IMR-90 (cell line): Measurements from ENCODE around the gene GPX1. TPM values are rescaled to one million over a fixed set of nuclear protein-coding genes. Genes with fewer than 3 reads are reported as not detected.
A peak's percentile ranks its signal among the peaks of the same experiment; 100 is the strongest.

Experiments used
- ATAC-seq: fragments of 200-7000 bp; cut with Tn5 transposase; 2 replicates; pipeline ENCODE4 v1.9.1; 2020; ENCODE audit warnings: low read depth, mild to moderate bottlenecking, moderate library complexity
- BruUV-seq: library from RNA; stranded (reverse); fragments of 400-500 nt; replicated peaks from 2 replicates; lab custom pipeline; 2021; lab: Mats Ljungman, UMichigan
- CTCF ChIA-PET: fragments of 300-600 bp; formaldehyde crosslinking; extraction: SDS; loops from one replicate; lab custom pipeline; 2021; ENCODE audit warnings: antibody characterized with exemption; lab: Yijun Ruan, JAX
- POLR2A ChIA-PET: fragments of 300-600 bp; sonication (Branson Sonifier 250); formaldehyde crosslinking; loops from one replicate; lab custom pipeline; 2022; ENCODE audit warnings: antibody characterized with exemption; ENCODE audit not compliant: unreplicated experiment; lab: Charles Lee
- DNase-seq: peaks from one replicate; pipeline ENCODE4 v3.0.0; 2013
- H2AFZ ChIP-seq: replicated peaks from 2 replicates; pipeline ENCODE3; 2013; ENCODE audit warnings: low read length, mild to moderate bottlenecking; ENCODE audit not compliant: poor library complexity
- H2AK5ac ChIP-seq: 2 replicates; pipeline ENCODE4 v1.6.1; 2013; ENCODE audit warnings: low read depth, low read length, inconsistent platforms
- H2AK9ac ChIP-seq: replicated peaks from 2 replicates; pipeline ENCODE3; 2013; ENCODE audit warnings: mild to moderate bottlenecking, low read depth, low read length, moderate library complexity; ENCODE audit not compliant: poor library complexity
- H2BK120ac ChIP-seq: 2 replicates; pipeline ENCODE4 v1.6.1; 2013; ENCODE audit warnings: low read depth, low read length, inconsistent platforms
- H2BK15ac ChIP-seq: 3 replicates; pipeline ENCODE4 v1.6.1; 2013; ENCODE audit warnings: low read depth, low read length, inconsistent platforms
- H2BK20ac ChIP-seq: 2 replicates; pipeline ENCODE4 v1.6.1; 2013; ENCODE audit warnings: low read depth, mild to moderate bottlenecking, inconsistent platforms, low read length, moderate library complexity
- H2BK5ac ChIP-seq: 2 replicates; pipeline ENCODE4 v1.6.1; 2013; ENCODE audit warnings: mild to moderate bottlenecking, low read depth, low read length, inconsistent platforms; ENCODE audit not compliant: poor library complexity, severe bottlenecking
- H3K14ac ChIP-seq: replicated peaks from 2 replicates; pipeline ENCODE4 v1.6.1; 2013; ENCODE audit warnings: low read depth, low read length, inconsistent platforms
- H3K18ac ChIP-seq: 2 replicates; pipeline ENCODE4 v1.6.1; 2013; ENCODE audit warnings: low read depth, low read length, control low read depth
- H3K23ac ChIP-seq: 2 replicates; pipeline ENCODE4 v1.6.1; 2013; ENCODE audit warnings: low read depth, low read length, inconsistent platforms
- H3K27ac ChIP-seq: 2 replicates; pipeline ENCODE4 v1.5.1; 2013; ENCODE audit warnings: mild to moderate bottlenecking, control low read depth, low read length; ENCODE audit not compliant: insufficient read depth
- H3K27me3 ChIP-seq: 2 replicates; pipeline ENCODE4 v1.6.1; 2013; ENCODE audit warnings: low read length; ENCODE audit not compliant: control insufficient read depth, insufficient read depth
- H3K36me3 ChIP-seq: 2 replicates; pipeline ENCODE4 v1.6.1; 2013; ENCODE audit warnings: low read length, mixed read lengths; ENCODE audit not compliant: control insufficient read depth, insufficient read depth
- H3K4ac ChIP-seq: 2 replicates; pipeline ENCODE4 v1.6.1; 2013; ENCODE audit warnings: low read depth, low read length, inconsistent platforms
- H3K4me1 ChIP-seq: 2 replicates; pipeline ENCODE4 v1.6.1; 2013; ENCODE audit warnings: low read length, mixed read lengths; ENCODE audit not compliant: control insufficient read depth, insufficient read depth
- H3K4me2 ChIP-seq: 2 replicates; pipeline ENCODE4 v1.6.1; 2013; ENCODE audit warnings: low read depth, mild to moderate bottlenecking, control low read depth, low read length, moderate library complexity
- H3K4me3 ChIP-seq: 2 replicates; pipeline ENCODE4 v1.5.1; 2013; ENCODE audit warnings: low read depth, mild to moderate bottlenecking, control low read depth, low read length, moderate library complexity; ENCODE audit not compliant: insufficient read depth
- H3K56ac ChIP-seq: 2 replicates; pipeline ENCODE4 v1.6.1; 2013; ENCODE audit warnings: low read length, inconsistent platforms; ENCODE audit not compliant: insufficient read depth; ENCODE audit errors: extremely low read depth
- H3K79me1 ChIP-seq, 2 experiments: 2 replicates each; pipeline ENCODE4 v1.6.1; 2013; ENCODE audit warnings: low read length in 2 of 2, inconsistent platforms in 1 of 2, low read depth in 1 of 2
- H3K9ac ChIP-seq: 2 replicates; pipeline ENCODE4 v1.6.1; 2013; ENCODE audit warnings: low read depth, low read length, control low read depth
- H3K9me1 ChIP-seq: 2 replicates; pipeline ENCODE4 v1.6.1; 2013; ENCODE audit warnings: low read length, inconsistent platforms; ENCODE audit not compliant: insufficient read depth
- H3K9me3 ChIP-seq: 2 replicates; pipeline ENCODE4 v1.6.1; 2013; ENCODE audit warnings: low read length; ENCODE audit not compliant: control insufficient read depth, insufficient read depth
- H4K20me1 ChIP-seq: 2 replicates; pipeline ENCODE4 v1.6.1; 2013; ENCODE audit warnings: low read length, inconsistent platforms; ENCODE audit not compliant: insufficient read depth
- H4K5ac ChIP-seq: 2 replicates; pipeline ENCODE4 v1.6.1; 2013; ENCODE audit warnings: mild to moderate bottlenecking, low read depth, low read length, control low read depth
- H4K8ac ChIP-seq, 2 experiments: 2 replicates each; pipeline ENCODE4 v1.6.1; 2013; ENCODE audit warnings: low read depth in 2 of 2, low read length in 2 of 2, control low read depth in 1 of 2, inconsistent platforms in 1 of 2
- H4K91ac ChIP-seq: 2 replicates; pipeline ENCODE4 v1.6.1; 2013; ENCODE audit warnings: low read depth, low read length, inconsistent platforms; ENCODE audit not compliant: insufficient read depth
- BHLHE40 ChIP-seq: fragments of 150-350 bp; IDR thresholded peaks from 2 replicates; pipeline ENCODE4 v1.6.1; 2016; ENCODE audit warnings: mild to moderate bottlenecking, low read depth, low read length
- CTCF ChIP-seq: conservative IDR thresholded peaks from 2 replicates; pipeline ENCODE4 v1.5.1; 2012; ENCODE audit warnings: mild to moderate bottlenecking, low read depth, low read length, improper control_type of control experiment
- MAZ ChIP-seq: IDR thresholded peaks from 2 replicates; pipeline ENCODE4 v1.6.1; 2012; ENCODE audit warnings: low read depth, mild to moderate bottlenecking, low read length, improper control_type of control experiment, moderate library complexity, borderline replicate concordance
- MXI1 ChIP-seq: IDR thresholded peaks from 2 replicates; pipeline ENCODE4 v1.6.1; 2012; ENCODE audit warnings: low read depth, mild to moderate bottlenecking, low read length, moderate library complexity, borderline replicate concordance
- NFE2L2 ChIP-seq: fragments of 150-350 bp; IDR thresholded peaks from 2 replicates; pipeline ENCODE4 v1.6.1; 2016; ENCODE audit warnings: low read depth, mild to moderate bottlenecking, low read length
- POLR2A ChIP-seq: IDR thresholded peaks from 2 replicates; pipeline ENCODE4 v1.6.1; 2012; ENCODE audit warnings: mild to moderate bottlenecking, low read depth, low read length
- RAD21 ChIP-seq: IDR thresholded peaks from 2 replicates; pipeline ENCODE4 v1.6.1; 2012; ENCODE audit warnings: low read length, improper control_type of control experiment
- RCOR1 ChIP-seq: IDR thresholded peaks from 2 replicates; pipeline ENCODE4 v1.6.1; 2012; ENCODE audit warnings: mild to moderate bottlenecking, low read length, improper control_type of control experiment; ENCODE audit not compliant: insufficient replicate concordance
- SMC3 ChIP-seq: fragments of 150-350 bp; IDR thresholded peaks from 2 replicates; pipeline ENCODE4 v1.6.1; 2016; ENCODE audit warnings: low read depth, mild to moderate bottlenecking, antibody characterized with exemption, low read length, moderate library complexity
- WGBS, 2 experiments: methylation state at CpG; one replicate each; pipeline versions ENCODE4 v1.1.5 to v1.1.7; 2013; ENCODE audit warnings: missing lambda C conversion rate in 2 of 2; ENCODE audit not compliant: insufficient read length in 1 of 2; ENCODE audit errors: extremely low coverage in 2 of 2; 5-methylcytosine and 5-hydroxymethylcytosine counted together
- dilution Hi-C: fragments of 300-500 bp; cut with HindIII; formaldehyde crosslinking; loops from one replicate; pipeline ENCODE4 v1.14.3; 2018; ENCODE audit warnings: low sequenced_read_pairs; ENCODE audit not compliant: unreplicated experiment
- in situ Hi-C: fragments of 300-500 bp; cut with MboI; formaldehyde crosslinking; loops from 3 replicates; pipeline ENCODE4 v1.14.3; 2019; ENCODE audit warnings: low sequenced_read_pairs, inconsistent platforms, mixed read lengths
- intact Hi-C: fragments of 100-400 bp; cut with micrococcal nuclease; formaldehyde crosslinking; loops from 2 replicates; pipeline ENCODE4 v1.10.0; 2022
- polyA plus RNA-seq, 3 experiments: library from polyadenylated mRNA; depleted of rRNA; stranded (reverse); fragments of >200 nt; gene quantifications; 2 replicates each; pipeline ENCODE4 v1.2.3, GENCODE V29; 2012; ENCODE audit warnings: low replicate concordance in 1 of 3
- total RNA-seq: library from RNA; depleted of rRNA; stranded (reverse); fragments of >200 nt; gene quantifications from 2 replicates; pipeline ENCODE4 v1.2.3, GENCODE V29; 2012
- TF ChIP-seq, protein P1 (sequence below): fragments of 150-350 bp; IDR thresholded peaks from 2 replicates; pipeline ENCODE4 v1.6.1; 2016; ENCODE audit warnings: low read depth, mild to moderate bottlenecking, low read length, moderate library complexity, borderline replicate concordance
- TF ChIP-seq, protein P2 (sequence below): fragments of 150-350 bp; IDR thresholded peaks from 2 replicates; pipeline ENCODE4 v1.6.1; 2017; ENCODE audit warnings: mild to moderate bottlenecking, antibody characterized with exemption, low read length, low read depth

GPX1 gene
- total and polyA plus RNA-seq, 2 of the 4 experiments (the other 2 are of a cell fraction) = 128 to 680 TPM

- Histone ChIP-seq H3K9ac (peak within 1 kb of the TSS; percentile 96), H3K9me1 (peaks cover 5% of the 10 kb centered on the region), H3K79me1 (peaks cover 0 to 44% of the 10 kb centered on the region in 2 experiments; a peak in 3 of 4 replicates), H2AK5ac (peak within 1 kb of the TSS; percentile 94), H3K4me3 (peak within 1 kb of the TSS; percentile 87), H3K36me3 (peaks cover 5% of the 10 kb centered on the region; the same call in 1 of the 2 replicates), H3K14ac (peak within 1 kb of the TSS; percentile 95), H2BK15ac (peak within 1 kb of the TSS; percentile 21; the same call in 2 of the 3 replicates), H4K8ac (peak within 1 kb of the TSS; percentile 89 to 96), H3K56ac (peak within 1 kb of the TSS; percentile 89), H4K91ac (peak within 1 kb of the TSS; percentile 79), H2AFZ (peak within 1 kb of the TSS; percentile 94), H3K27ac (peak within 1 kb of the TSS; percentile 93), H3K23ac (peak within 1 kb of the TSS; percentile 96), H2AK9ac (peak within 1 kb of the TSS; percentile 93), H3K27me3 (no peaks in the 10 kb centered on the region), H4K20me1 (no peaks in the 10 kb centered on the region; the same call in none of the 2 replicates), H2BK120ac (peak within 1 kb of the TSS; percentile 76), H3K18ac (peak within 1 kb of the TSS; percentile 55), H3K4me2 (peak within 1 kb of the TSS; percentile 100), H2BK5ac (peak within 1 kb of the TSS; percentile 77), H4K5ac (peak within 1 kb of the TSS; percentile 84), H2BK20ac (peak within 1 kb of the TSS; percentile 38; the same call in 1 of the 2 replicates), H3K4me1 (peaks cover 11% of the 10 kb centered on the region; the same call in 1 of the 2 replicates), H3K4ac (peak within 1 kb of the TSS; percentile 96), H3K9me3 (no peaks in the 10 kb centered on the region)
- DNase-seq (peak; percentile 87), ATAC-seq (peak; percentile 96)
- TF ChIP-seq MXI1 (peak; percentile 93), POLR2A (peak; percentile 71; the same call in 1 of the 2 replicates), MAZ (peak; percentile 65; the same call in 1 of the 2 replicates), RAD21 (peak; percentile 75), CTCF (peak; percentile 62), NFE2L2 (no peak), SMC3 (peak; percentile 61), RCOR1 (no peak), BHLHE40 (peak; percentile 95)
- TF ChIP-seq, protein P1, sequence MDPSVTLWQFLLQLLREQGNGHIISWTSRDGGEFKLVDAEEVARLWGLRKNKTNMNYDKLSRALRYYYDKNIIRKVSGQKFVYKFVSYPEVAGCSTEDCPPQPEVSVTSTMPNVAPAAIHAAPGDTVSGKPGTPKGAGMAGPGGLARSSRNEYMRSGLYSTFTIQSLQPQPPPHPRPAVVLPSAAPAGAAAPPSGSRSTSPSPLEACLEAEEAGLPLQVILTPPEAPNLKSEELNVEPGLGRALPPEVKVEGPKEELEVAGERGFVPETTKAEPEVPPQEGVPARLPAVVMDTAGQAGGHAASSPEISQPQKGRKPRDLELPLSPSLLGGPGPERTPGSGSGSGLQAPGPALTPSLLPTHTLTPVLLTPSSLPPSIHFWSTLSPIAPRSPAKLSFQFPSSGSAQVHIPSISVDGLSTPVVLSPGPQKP = no peak
- TF ChIP-seq, protein P2, sequence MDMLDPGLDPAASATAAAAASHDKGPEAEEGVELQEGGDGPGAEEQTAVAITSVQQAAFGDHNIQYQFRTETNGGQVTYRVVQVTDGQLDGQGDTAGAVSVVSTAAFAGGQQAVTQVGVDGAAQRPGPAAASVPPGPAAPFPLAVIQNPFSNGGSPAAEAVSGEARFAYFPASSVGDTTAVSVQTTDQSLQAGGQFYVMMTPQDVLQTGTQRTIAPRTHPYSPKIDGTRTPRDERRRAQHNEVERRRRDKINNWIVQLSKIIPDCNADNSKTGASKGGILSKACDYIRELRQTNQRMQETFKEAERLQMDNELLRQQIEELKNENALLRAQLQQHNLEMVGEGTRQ = no peak; the same call in 1 of the 2 replicates
- WGBS, 2 experiments = 1% methylated on average over 39 of the region's 70 CpGs; no CpG with 5 or more reads in 1 of the 2 experiments
- intact Hi-C loops (loop anchor here (1.0 to 2.0 kb wide), 3 partner anchors 18 to 109 kb away; partner anchors contain the start of genes GPX1 and RHOA), in situ Hi-C loops (loop anchor here (5.0 kb wide), 1 partner anchor 107 kb away; no protein-coding TSS in a partner anchor), dilution Hi-C loops (no loop called here)
- no TSS peak for BruUV-seq
- ChIA-PET POLR2A (interaction anchor here (0.8 to 1.7 kb wide), 2 partner anchors 12 to 89 kb away, joined by 8 to 9 read pairs; partner anchors contain the start of gene NICN1), CTCF (interaction anchor here (0.6 to 1.6 kb wide), 4 partner anchors 10 to 114 kb away, joined by 3 to 6 read pairs (median 4); no protein-coding TSS in a partner anchor)
Measured at GRCh38 chr3:49339941-49340800, 18.0 kb downstream of the GPX1 start, which contains the start of gene USP4. TSS of gene USP4 (minus strand) at chr3:49340053. CDS start at chr3:49340024, 29 bp downstream.
